Neural crest cell (in vitro differentiated cells): Measurements from ENCODE around the gene FASN. TPM values are rescaled to one million over a fixed set of nuclear protein-coding genes. Genes with fewer than 3 reads are reported as not detected.

Source experiments
- DNase-seq: peaks from one replicate; pipeline ENCODE4 v3.0.0; 2021; ENCODE audit warnings: low read depth, mixed read lengths, low spot score
- H3K27ac Mint-ChIP-seq: one replicate; pipeline ENCODE4 v1.8.0; 2021; ENCODE audit warnings: mild to moderate bottlenecking, mixed read lengths; ENCODE audit not compliant: unreplicated experiment
- H3K27me3 Mint-ChIP-seq: 2 replicates; pipeline ENCODE4 v1.8.0; 2021; ENCODE audit warnings: low read depth, mild to moderate bottlenecking, mixed read lengths
- H3K36me3 Mint-ChIP-seq: 2 replicates; pipeline ENCODE4 v1.8.0; 2021; ENCODE audit warnings: low read depth, mild to moderate bottlenecking, mixed read lengths
- H3K4me1 Mint-ChIP-seq: 2 replicates; pipeline ENCODE4 v1.8.0; 2021; ENCODE audit warnings: mixed read lengths
- H3K4me3 Mint-ChIP-seq: one replicate; pipeline ENCODE4 v1.8.0; 2021; ENCODE audit warnings: mild to moderate bottlenecking, mixed read lengths
- H3K9me3 Mint-ChIP-seq: 2 replicates; pipeline ENCODE4 v1.8.0; 2021; ENCODE audit warnings: mixed read lengths
- total RNA-seq: library from RNA; stranded (reverse); gene quantifications from 2 replicates; pipeline ENCODE4 v1.2.1, GENCODE V29; 2021
- TF ChIP-seq, protein P1 (sequence below): fragments of 200-600 bp; sonication (generic); conservative IDR thresholded peaks from 2 replicates; pipeline ENCODE4 v1.5.0; 2021; ENCODE audit warnings: antibody characterized with exemption, mild to moderate bottlenecking

The FASN gene
- total RNA-seq, 1 donor from 2014 or later, result 839 TPM

DNA sequence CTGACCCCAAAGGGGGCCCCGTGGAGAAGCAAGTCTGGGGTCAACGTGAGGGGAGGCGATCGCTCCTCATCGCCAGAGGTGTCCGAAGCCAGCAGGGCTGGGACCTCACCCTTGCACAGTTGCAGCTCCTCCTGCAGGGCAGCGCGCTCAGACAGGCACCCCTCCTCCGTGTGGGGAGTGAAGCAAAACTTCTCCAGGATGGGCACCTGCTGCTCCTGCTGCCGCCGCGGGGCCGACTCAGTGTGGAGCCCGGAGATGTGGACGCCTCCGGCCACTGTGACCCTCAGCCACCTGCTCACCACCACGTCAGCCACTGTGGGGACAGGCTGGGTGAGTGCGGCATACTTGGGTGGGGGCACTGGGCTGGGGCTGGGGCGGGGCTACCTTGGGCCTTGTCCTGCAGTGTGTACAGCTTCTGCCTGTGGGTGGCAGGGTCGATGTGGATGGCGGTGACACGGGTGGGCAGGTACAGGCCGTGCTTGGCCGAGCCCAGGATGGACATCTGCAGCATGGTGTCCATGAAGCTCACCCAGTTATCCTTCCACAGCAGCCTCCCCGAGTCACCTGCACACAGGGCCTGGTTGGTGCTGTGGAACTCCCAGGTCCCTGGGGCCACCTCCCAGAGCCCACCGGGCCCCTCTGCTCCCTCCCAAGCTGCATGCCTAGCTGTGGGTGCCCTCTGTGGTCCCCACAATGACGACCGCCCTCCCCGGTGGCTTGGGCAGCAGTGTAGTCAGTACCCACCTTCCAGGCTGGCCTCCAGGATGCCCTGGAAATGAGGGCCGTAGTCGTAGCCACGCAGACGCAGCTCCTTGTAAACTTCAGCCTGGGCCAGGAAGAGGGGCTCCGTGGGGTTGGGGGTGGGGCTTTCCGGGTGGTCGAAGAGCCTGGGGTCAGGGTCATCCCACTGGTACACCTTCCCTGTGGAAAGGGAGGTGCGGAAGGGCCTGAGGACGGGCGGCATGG lies 10.8 kb downstream of the FASN start:
- no peak overlapping the region for H3K4me3 Mint-ChIP-seq
- H3K27ac Mint-ChIP-seq, result no peak overlapping the region
- TF ChIP-seq, protein P1, sequence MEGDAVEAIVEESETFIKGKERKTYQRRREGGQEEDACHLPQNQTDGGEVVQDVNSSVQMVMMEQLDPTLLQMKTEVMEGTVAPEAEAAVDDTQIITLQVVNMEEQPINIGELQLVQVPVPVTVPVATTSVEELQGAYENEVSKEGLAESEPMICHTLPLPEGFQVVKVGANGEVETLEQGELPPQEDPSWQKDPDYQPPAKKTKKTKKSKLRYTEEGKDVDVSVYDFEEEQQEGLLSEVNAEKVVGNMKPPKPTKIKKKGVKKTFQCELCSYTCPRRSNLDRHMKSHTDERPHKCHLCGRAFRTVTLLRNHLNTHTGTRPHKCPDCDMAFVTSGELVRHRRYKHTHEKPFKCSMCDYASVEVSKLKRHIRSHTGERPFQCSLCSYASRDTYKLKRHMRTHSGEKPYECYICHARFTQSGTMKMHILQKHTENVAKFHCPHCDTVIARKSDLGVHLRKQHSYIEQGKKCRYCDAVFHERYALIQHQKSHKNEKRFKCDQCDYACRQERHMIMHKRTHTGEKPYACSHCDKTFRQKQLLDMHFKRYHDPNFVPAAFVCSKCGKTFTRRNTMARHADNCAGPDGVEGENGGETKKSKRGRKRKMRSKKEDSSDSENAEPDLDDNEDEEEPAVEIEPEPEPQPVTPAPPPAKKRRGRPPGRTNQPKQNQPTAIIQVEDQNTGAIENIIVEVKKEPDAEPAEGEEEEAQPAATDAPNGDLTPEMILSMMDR, result no peak
- H3K4me1 Mint-ChIP-seq, result no peaks in the 10 kb centered on the region
- H3K9me3 Mint-ChIP-seq, result no peaks in the 10 kb centered on the region
- no peak for DNase-seq
- no peaks in the 10 kb centered on the region for H3K36me3 Mint-ChIP-seq
- H3K27me3 Mint-ChIP-seq, result no peaks in the 10 kb centered on the region

DNA sequence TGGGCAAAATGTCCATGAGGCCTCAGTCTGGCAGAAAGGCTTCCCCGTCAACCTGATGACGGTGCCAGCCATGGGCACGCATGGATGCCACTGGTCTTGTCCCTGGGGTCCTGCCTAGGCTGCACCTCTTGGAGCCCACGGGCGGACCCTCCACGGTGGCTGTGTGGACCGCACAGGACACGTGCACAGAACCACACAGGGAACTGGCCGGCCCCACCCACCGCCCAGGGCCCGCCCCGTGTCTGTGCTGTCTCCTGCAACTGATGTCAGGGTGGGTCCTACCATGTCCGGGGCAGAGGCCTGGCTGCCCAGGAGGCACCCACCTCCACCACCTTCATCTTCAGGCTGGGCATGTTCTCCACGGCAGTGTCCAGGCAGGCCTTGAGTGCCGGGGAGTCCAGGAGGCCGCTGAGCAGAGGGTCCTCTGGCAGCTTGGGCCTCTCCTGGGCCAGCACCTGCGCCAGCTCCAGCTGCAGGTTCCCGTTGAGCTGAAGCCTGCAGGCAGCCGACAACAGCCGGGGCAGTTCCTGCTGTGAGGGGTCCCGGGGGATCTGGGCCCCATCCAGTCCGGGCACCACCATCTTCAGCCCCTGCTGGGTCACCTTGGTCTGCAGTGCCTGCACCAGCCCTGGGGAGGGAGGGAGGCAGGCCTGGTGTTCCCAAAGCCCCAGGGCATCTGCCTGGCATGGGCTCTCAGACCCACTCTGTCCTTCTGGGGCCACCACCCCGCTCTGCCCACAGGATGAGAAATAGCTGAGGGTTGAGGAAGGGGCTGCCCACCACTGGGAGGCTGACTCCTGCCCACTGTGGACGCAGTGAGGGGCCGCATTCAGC lies 11.9 kb downstream of the FASN start:
- DNase-seq, result no peak
- H3K27ac Mint-ChIP-seq, result no peak overlapping the region
- H3K4me3 Mint-ChIP-seq, result no peak overlapping the region
- H3K4me1 Mint-ChIP-seq, result no peaks in the 10 kb centered on the region
- H3K36me3 Mint-ChIP-seq, result no peaks in the 10 kb centered on the region
- H3K9me3 Mint-ChIP-seq, result no peaks in the 10 kb centered on the region
- TF ChIP-seq, protein P1, result no peak
- H3K27me3 Mint-ChIP-seq, result no peaks in the 10 kb centered on the region

DNA sequence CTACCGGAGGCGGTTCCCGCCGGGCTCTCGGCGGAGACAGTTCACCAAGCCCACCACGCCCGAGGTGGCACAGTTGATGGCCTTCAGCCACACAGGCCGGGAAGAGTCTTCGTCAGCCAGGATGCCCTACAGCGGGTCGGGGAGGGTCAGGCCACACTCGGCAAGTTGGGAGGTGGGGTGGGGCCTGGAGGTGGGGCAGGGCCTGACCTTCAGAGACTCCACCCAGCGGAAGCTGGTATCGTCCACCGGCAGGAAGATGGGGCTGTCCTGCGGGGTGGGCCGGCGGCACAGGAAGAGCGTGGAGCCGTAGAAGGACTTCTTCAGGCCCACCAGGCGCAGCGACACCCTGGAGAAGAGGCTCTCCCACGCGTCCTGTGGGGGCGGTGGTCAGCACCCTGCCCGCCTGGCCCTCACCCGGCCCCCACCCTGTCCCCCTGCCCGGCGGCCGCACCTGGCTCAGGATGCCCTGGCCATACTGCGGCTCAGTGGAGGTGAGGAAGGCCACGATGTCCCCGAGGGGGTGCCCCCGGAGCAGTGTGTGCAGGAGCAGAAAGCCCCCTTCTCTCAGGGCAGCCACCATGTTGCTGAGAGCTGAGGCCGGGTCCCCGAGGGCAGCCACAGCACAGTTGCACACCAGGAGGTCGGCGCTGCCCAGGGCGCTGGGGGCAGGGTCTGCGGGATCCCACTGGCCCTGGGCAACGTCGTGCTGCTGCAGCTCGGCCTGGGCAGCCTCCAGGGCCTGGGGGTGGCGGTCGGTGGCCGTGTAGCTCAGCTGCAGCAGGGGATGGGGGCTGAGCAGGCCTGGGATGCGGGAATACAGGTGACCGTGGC lies 12.8 kb downstream of the FASN start:
- H3K4me1 Mint-ChIP-seq, result no peaks in the 10 kb centered on the region
- no peaks in the 10 kb centered on the region for H3K27me3 Mint-ChIP-seq
- no peaks in the 10 kb centered on the region for H3K9me3 Mint-ChIP-seq
- no peak for DNase-seq
- H3K4me3 Mint-ChIP-seq, result no peak overlapping the region
- H3K27ac Mint-ChIP-seq, result no peak overlapping the region
- TF ChIP-seq, protein P1, result no peak
- H3K36me3 Mint-ChIP-seq, result no peaks in the 10 kb centered on the region

DNA sequence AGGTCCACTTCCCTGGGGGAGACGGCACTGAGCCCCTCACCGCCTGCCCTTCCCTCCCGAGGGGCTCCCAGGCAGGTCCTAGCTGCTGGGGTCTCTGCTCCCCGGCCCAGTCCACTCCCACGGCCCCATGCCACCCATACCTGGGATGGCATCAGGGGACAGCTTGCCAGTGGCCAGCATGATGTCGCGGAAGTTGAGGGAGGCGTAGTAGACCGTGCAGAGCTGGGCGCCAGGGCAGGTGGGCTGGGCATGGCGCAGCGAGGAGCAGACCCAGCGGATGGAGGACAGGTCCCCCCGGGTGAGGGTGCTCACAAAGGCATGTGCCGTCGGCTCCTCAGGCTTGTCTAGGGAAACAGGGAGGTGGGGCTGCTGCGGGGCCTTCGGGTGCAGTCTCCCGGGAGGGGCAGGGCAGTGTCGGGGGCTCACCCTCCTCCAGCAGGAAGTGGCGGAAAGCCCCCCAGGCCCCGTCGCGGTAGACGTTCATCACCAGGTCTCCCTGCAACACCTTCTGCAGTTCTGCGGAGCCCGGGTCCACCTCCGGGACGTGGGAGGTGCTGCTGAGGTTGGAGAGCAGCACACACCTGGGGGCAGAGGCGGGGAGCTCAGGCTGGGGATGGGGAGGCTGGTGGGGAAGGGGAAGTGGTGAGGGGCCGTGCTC lies 13.5 kb downstream of the FASN start:
- DNase-seq, result no peak
- H3K4me3 Mint-ChIP-seq, result no peak overlapping the region
- TF ChIP-seq, protein P1, result no peak
- no peaks in the 10 kb centered on the region for H3K4me1 Mint-ChIP-seq
- H3K36me3 Mint-ChIP-seq, result peaks cover 2% of the 10 kb centered on the region
- H3K27ac Mint-ChIP-seq, result no peak overlapping the region
- H3K27me3 Mint-ChIP-seq, result no peaks in the 10 kb centered on the region
- no peaks in the 10 kb centered on the region for H3K9me3 Mint-ChIP-seq
